ENCODE data around the gene RAE1. TPM values are rescaled to one million over a fixed set of nuclear protein-coding genes. Genes with fewer than 3 reads are reported as not detected.

The RAE1 gene
- total RNA-seq, 2 experiments from 2014 or later = 33.8 to 35.3 TPM

DNA sequence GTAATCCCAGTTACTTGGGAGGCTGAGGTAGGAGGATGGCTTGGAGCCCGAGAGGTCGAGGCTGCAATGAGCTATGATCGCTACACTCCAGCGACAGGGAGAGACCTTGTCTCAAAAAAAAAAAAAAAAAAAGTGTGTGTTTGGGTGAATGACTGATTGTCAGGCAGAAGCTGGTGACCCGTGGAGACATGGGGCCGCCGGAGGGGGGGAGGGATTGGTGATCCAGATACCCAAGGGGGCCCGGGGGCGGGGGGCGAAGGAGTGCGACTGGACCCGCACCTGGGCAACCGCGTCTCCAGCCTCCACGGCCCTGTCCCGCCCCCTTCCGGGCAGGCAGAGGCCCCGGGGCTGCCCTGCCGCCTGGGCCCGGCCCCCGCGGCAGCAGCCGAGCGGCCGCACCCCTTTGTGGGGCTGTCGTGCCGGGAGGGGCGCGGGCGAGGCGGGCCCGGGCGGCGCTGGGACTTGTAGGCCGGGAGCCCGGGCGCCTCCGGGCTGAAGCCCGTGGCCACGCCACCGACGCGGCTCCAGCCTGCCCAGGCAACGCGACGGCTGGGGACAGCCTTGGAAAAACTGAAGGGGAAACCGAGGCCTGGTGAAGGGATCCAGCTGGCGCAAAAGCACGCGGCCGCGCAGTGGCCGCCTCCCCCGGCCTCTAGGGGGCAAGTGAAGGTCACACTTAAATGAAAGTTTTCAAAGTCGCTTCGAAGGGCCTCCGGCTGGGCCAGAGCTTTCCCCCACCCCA is 38.1 kb downstream of the RAE1 start:
- POLR2A ChIA-PET = interaction anchor here (1.0 to 7.1 kb wide), 12 partner anchors 7 to 231 kb away, joined by 3 to 157 read pairs (median 6); partner anchors contain the start of genes RAE1 and ZBP1
- H3K4me1 Mint-ChIP-seq = peaks cover 34% of the 10 kb centered on the region

DNA sequence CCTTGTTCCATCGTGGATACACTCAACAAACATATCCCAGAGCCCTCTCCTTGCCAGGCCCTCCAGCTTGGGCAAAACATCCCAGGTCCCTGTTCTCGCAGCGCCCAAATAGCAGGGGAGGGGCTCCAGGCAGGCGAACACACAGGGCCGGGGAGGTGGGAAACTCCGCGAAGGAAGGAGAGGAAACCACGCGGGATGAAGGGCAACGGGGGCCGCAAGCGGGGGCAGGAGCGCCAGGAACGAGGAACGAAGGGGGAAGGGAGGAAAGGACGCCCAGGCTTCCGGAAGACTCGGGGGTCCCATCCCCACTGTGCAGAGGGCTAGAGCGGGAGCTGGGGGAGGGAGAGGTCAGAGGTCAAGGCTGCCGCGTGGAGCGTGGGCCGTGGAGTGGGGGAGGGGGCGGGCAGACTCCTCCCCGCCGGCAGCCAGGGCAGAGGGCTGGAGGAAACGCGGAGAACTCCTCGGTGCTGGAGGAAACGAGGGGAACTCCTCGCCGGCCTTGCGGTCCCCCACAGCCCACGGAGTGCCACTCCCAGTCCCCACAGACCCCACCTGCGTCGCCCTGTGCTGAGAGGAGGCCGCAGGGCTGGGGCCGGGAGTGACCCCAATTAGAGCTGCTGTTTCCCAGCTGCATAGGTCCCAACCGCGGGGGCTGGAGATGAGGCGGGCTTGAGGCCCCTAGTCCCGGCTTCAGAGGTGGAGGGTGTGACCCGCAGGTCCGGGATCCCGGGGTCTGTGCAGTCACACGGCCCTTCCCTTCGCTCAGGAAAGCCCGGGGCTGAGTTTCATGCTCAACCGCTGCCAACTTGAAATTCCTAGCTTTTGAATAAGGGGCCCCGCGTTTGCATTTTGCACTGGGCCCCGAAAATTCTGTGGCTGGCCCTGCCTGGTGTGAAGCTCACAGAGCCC is 38.9 kb downstream of the RAE1 start:
- CTCF ChIA-PET = interaction anchor here (0.8 to 5.1 kb wide), 12 partner anchors 8 to 238 kb away, joined by 3 to 40 read pairs (median 5); no protein-coding TSS in a partner anchor
- H3K36me3 Mint-ChIP-seq (ENCODE audit: low read depth) = peaks cover 31% of the 10 kb centered on the region
- peak overlapping the region; percentile 80 for H3K4me3 Mint-ChIP-seq
- POLR2A ChIA-PET = interaction anchor here (0.8 to 7.1 kb wide), 21 partner anchors 8 to 233 kb away, joined by 3 to 157 read pairs (median 4); partner anchors contain the start of genes RAE1 and ZBP1
- H3K27me3 Mint-ChIP-seq = no peaks in the 10 kb centered on the region
- H3K9me3 Mint-ChIP-seq = no peaks in the 10 kb centered on the region
- peaks cover 41% of the 10 kb centered on the region for H3K4me1 Mint-ChIP-seq
- DNase-seq = peak; percentile 66
- peak overlapping the region; percentile 90 for H3K27ac Mint-ChIP-seq

More for the DNA sequence above, 38.1 kb downstream of the RAE1 start:
- Mint-ChIP-seq H3K4me3 (peak overlapping the region; percentile 80), H3K36me3 (ENCODE audit: low read depth) (peaks cover 25% of the 10 kb centered on the region), H3K27ac (peak overlapping the region; percentile 90), H3K27me3 (no peaks in the 10 kb centered on the region), H3K9me3 (no peaks in the 10 kb centered on the region)
- DNase-seq = peak; percentile 67
- CTCF ChIA-PET = interaction anchor here (0.8 to 5.1 kb wide), 10 partner anchors 7 to 239 kb away, joined by 3 to 40 read pairs (median 5); no protein-coding TSS in a partner anchor

DNA sequence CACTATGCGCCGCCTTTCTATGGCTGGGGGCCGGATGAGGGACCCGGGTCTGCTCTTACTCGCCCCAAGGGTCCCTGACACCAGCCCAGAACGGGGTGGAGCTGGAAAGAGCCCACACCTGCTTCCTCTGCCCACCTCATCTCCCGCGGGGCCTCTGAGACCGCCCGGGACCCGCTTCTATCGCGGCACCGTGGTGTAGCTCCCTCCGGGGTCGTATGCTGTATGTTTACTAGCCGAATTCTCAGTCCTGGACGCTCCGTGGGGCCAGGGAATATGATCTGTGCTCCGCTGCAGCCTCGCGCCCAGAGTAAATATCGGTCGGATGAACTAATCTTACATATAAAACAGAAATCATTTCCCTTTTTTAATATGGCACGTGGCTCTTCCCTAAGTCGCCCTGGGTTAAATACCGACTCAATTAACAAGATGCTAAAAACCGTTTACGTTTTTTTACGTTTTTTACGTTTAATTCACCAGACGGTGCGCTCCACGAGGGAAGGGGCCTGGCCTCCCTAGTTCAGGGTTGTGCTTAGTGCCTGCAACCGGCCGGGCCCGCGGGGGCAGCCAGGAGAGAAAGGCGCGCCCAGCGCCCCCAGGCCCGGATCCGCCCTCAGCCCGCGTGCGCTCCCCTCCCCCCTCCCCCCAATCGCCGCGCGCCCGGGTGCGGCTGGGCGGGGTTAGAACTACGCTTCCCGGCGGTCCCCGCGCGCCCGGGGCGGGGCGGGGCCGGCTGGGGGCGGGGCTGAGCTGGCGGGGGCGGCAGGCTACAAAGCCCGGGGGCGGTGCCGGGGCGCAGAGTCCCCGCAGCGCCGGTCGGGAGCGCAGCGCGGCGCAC is 39.8 kb downstream of the RAE1 start, which contains the start of gene RBM38:
TSS of gene RBM38 (plus strand) at position 793 of the 835 bp plus-strand sequence. CDS start 186 bp downstream, outside the sequence.
- Mint-ChIP-seq H3K27me3 (no peaks in the 10 kb centered on the region), H3K4me3 (peak within 1 kb of the TSS; percentile 98), H3K36me3 (ENCODE audit: low read depth) (peaks cover 35% of the 10 kb centered on the region), H3K4me1 (peaks cover 48% of the 10 kb centered on the region), H3K9me3 (no peaks in the 10 kb centered on the region), H3K27ac (peak within 1 kb of the TSS; percentile 96)
- DNase-seq = peak; percentile 83
- CTCF ChIA-PET = interaction anchor here (0.6 to 5.1 kb wide), 9 partner anchors 8 to 228 kb away, joined by 3 to 40 read pairs (median 7); no protein-coding TSS in a partner anchor
- POLR2A ChIA-PET = interaction anchor here (0.8 to 7.1 kb wide), 20 partner anchors 8 to 232 kb away, joined by 3 to 157 read pairs (median 4); partner anchors contain the start of genes RAE1 and ZBP1

DNA sequence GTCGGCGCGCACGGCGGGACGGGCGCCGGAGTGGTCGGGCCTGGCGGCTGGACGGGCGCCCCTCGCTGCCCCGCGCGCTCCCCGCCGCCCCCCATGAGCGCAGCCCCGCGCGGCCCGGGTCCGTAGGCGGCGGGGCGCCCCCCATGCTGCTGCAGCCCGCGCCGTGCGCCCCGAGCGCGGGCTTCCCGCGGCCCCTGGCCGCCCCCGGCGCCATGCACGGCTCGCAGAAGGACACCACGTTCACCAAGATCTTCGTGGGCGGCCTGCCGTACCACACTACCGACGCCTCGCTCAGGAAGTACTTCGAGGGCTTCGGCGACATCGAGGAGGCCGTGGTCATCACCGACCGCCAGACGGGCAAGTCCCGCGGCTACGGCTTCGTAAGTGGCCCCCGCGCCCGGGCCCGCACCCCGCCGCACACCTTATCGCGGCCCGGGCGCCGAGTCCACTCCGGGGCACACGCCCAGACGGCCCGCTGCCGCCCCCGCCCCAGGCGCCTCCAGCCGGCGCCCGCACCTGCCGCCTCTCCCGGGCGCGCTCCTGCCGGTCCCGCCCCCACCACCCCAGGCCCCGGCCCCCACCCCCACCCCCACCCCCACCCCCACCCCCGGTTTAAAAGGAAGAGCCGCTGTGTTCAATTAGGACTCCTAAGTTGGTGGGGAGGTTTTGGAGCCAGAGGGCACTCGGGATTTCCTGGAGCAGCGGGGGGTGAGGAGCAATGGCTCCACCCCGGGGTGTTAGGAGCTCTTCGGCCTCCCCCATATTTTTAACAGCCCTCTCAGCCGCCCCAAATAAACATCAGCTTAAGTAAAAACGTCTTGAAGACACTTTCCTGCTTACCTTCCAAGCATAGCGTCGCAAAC is 40.6 kb downstream of the RAE1 start:
- CTCF ChIA-PET = interaction anchor here (0.7 to 5.1 kb wide), 7 partner anchors 8 to 107 kb away, joined by 3 to 40 read pairs (median 4); no protein-coding TSS in a partner anchor
- Mint-ChIP-seq H3K36me3 (ENCODE audit: low read depth) (peaks cover 44% of the 10 kb centered on the region), H3K4me1 (peaks cover 57% of the 10 kb centered on the region)

DNA sequence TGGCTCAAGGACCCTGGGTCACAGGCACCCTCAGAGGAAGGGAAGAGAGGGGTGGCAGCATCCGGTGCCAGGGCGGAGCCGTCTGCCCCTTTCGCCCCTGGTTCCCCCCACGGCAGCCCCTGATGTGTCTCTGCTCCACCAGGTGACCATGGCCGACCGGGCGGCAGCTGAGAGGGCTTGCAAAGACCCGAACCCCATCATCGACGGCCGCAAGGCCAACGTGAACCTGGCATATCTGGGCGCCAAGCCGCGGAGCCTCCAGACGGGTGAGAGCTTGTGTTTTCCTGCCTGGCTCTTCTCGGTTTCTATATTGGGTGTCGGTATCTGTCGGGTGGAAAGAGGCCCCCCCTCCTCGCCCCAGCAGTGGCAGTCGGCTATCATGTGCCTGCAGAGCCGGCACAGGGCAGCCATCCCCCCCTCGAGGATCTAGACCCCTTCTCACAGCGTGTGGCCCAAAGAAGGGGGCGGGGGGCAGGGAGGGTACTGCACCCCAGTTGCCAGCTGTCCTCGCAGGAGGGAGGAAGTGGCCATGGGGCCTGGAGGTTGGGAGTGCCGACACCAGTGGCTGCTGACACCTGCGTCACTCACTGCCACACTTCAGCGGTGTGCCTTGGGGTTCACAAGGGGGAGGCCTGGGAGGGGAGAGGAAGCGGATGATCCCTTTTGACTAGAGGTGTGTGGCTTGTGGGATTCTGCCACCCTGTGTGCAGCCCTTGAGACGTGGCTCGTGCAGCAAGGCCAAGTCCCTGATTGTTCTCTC is 41.6 kb downstream of the RAE1 start:
- H3K27ac Mint-ChIP-seq = peak overlapping the region; percentile 96
- POLR2A ChIA-PET = interaction anchor here (0.6 to 7.1 kb wide), 25 partner anchors 9 to 1497 kb away, joined by 3 to 157 read pairs (median 5); partner anchors contain the start of genes AURKA, CSTF1, RAE1 and ZBP1
- H3K9me3 Mint-ChIP-seq = no peaks in the 10 kb centered on the region
- H3K36me3 Mint-ChIP-seq (ENCODE audit: low read depth) = peaks cover 54% of the 10 kb centered on the region
- H3K4me3 Mint-ChIP-seq = peak overlapping the region; percentile 98
- CTCF ChIA-PET = interaction anchor here (0.7 to 5.1 kb wide), 8 partner anchors 9 to 106 kb away, joined by 3 to 40 read pairs (median 4); no protein-coding TSS in a partner anchor
- DNase-seq = peak; percentile 93
- H3K4me1 Mint-ChIP-seq = peaks cover 67% of the 10 kb centered on the region
- no peaks in the 10 kb centered on the region for H3K27me3 Mint-ChIP-seq

More for the DNA sequence above, 40.6 kb downstream of the RAE1 start:
- Mint-ChIP-seq H3K27me3 (no peaks in the 10 kb centered on the region), H3K4me3 (peak overlapping the region; percentile 98), H3K27ac (peak overlapping the region; percentile 96), H3K9me3 (no peaks in the 10 kb centered on the region)
- POLR2A ChIA-PET = interaction anchor here (0.6 to 7.1 kb wide), 30 partner anchors 7 to 1498 kb away, joined by 3 to 157 read pairs (median 5); partner anchors contain the start of genes AURKA, CSTF1, RAE1 and ZBP1
- DNase-seq = peak; percentile 39

DNA sequence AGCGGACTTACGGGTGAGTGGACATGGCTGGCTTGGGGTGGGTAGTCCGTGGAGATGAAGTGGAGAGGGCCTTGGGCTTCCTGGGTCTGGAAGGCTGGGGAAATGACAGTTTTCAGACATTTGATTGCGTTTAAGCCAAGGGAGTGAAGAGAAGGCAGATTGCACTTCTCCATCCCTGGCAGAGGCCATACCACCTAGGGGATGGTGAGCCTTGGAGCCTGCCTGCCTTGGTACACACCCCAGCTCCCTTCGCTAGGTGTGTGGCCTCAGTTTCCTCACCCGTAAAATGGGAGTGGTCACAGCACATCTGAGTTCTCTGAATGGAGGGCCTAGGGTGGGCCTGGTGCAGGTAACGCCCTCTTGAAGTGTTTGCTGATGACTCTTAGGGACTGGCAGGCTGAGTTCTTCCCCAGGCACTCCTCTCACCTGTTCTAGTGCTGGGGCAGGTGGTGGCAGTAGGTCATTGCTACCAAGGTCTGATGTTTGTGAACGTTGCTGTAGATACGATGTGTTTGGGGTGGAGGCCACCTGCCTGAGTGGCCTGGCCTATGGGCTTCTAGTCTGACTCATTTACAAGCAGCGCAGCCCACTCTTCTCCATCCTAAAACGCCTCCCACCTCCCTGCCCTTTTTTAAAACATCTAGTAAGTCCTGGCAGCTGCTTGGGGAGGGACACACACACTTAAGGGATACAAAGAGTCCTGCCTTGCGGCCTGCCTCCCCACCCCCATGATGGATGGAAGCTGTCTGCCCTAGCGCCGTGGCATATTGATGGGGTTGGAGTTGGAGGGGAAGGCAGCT is 42.5 kb downstream of the RAE1 start:
- CTCF ChIA-PET = interaction anchor here (0.5 to 5.1 kb wide), 2 partner anchors 41 to 1639 kb away, joined by 3 to 40 read pairs; no protein-coding TSS in a partner anchor
- Mint-ChIP-seq H3K27ac (peak overlapping the region; percentile 96), H3K9me3 (no peaks in the 10 kb centered on the region), H3K4me1 (peaks cover 73% of the 10 kb centered on the region), H3K27me3 (no peaks in the 10 kb centered on the region), H3K36me3 (ENCODE audit: low read depth) (peaks cover 60% of the 10 kb centered on the region), H3K4me3 (peak overlapping the region; percentile 98)
- POLR2A ChIA-PET = interaction anchor here (0.8 to 7.1 kb wide), 14 partner anchors 9 to 226 kb away, joined by 3 to 157 read pairs (median 8); partner anchors contain the start of genes RAE1 and ZBP1
- DNase-seq = no peak

DNA sequence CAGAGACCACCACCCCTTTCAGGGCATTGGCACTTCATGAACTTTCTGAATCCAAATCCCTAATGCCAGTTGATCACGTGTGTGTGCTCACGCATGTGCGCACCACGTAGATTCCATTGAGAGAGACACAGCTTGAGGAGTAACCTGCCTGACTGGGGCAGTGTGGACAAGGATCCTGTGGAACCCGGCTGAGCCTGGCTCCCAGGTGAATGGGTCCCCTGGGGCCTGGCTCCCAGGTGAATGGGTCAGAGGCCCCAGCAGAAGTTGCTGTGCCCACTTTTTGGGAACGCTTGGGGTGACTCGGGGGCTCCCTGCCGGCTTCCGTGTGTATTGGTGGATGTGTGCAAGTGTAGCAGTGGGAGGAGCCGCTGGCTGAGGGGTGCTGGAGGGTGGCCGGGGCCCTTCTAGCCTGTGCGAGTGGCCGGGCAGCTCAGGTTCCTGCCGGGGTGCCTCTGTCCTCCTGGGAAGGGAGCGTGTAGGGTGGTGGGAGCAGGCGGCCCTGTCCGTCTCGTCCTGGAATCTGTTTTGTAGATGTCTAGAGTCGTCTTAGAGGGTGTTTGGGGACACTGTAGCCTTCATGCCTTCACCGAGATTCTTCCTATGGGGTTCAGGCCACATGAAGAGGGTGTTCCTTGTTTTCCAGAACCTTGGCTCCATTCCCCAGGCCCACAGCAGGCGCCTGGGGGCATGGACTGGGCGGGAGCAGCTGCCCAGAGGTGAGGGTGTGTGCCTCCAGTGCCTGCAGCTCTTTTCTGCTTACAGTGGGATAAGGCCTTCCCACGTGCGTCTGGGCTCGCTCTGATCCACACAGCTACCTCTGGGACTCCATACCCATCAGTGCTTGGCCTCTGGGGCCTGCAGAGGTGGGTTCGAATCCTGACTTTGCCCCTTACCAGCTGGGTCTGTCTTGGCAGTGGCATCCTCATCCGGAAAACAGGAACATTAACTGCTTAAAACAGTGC is 43.3 kb downstream of the RAE1 start:
- Mint-ChIP-seq H3K4me3 (peak overlapping the region; percentile 98), H3K4me1 (peaks cover 77% of the 10 kb centered on the region), H3K36me3 (ENCODE audit: low read depth) (peaks cover 69% of the 10 kb centered on the region), H3K9me3 (no peaks in the 10 kb centered on the region), H3K27me3 (no peaks in the 10 kb centered on the region), H3K27ac (peak overlapping the region; percentile 26)
- CTCF ChIA-PET = interaction anchor here (0.5 kb wide), 1 partner anchor 1638 kb away, joined by 3 read pairs; no protein-coding TSS in a partner anchor
- POLR2A ChIA-PET = interaction anchor here (0.8 to 7.1 kb wide), 4 partner anchors 9 to 40 kb away, joined by 3 to 157 read pairs (median 8); no protein-coding TSS in a partner anchor
- no peak for DNase-seq

DNA sequence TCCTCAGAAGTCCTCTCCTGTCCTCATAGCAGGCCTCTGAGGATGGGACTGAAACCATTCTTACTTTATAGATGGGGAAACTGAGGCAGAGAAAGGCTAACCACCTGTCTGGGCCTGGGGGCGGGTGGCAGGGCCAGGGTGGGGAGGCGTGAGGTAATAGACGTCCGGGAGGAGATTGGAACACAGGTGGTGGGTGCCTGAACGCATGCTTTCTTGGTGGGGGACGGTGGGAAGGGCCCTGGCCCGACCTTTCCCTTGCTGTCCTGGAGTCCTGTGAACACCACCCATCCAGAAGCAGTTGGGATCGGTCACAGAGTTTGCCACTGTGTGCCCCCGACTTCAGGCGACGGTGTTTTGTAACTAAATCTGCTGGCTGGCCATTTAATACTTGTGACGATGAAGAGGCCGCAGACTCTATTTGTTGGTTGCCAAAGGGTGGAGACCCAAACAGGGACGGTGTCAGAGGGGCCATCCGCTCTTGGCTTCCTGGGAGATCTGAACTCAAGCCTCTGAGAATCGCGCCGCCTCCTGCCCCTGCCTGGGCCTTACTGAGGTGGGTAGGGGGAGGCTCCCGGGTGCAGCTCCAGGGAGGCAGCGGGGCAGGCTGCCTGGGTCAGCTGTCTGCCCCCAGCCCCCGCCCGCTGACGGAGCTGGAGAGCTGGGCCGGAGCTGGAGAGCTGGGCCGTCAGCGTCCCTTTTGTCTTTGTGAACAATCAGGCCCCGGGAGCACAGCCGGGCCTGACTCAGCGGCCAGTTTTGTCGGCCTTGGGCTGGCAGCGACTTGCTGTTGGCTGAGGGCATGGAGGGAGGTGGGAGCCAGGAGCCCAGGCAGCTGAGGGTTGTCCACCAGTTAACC is 44.3 kb downstream of the RAE1 start:
- Mint-ChIP-seq H3K36me3 (ENCODE audit: low read depth) (peaks cover 78% of the 10 kb centered on the region), H3K27me3 (no peaks in the 10 kb centered on the region), H3K4me3 (no peak overlapping the region), H3K9me3 (no peaks in the 10 kb centered on the region), H3K27ac (no peak overlapping the region), H3K4me1 (peaks cover 78% of the 10 kb centered on the region)
- POLR2A ChIA-PET = interaction anchor here (1.0 to 7.1 kb wide), 3 partner anchors 13 to 39 kb away, joined by 3 to 157 read pairs (median 3); no protein-coding TSS in a partner anchor
- DNase-seq = no peak
- CTCF ChIA-PET = no interaction called here

Data from activated CD4-positive, alpha-beta memory T cell treated with anti-CD3 and anti-CD28 coated beads, Interleukin-2, amount 10 ng/mL, durations not matched to agents 7 days and 5 days (primary cell).